Neural cell (in vitro differentiated cells): ENCODE results near the gene B4GALT2. TPM values are rescaled to one million over a fixed set of nuclear protein-coding genes. Genes with fewer than 3 reads are reported as not detected.

Experiments
- H2AFZ ChIP-seq: fragments of 200-600, 300-800 bp; sonication (generic), shearing (Covaris generic); 2 replicates; pipeline ENCODE4 v1.6.0; 2014; ENCODE audit warnings: low read depth, mild to moderate bottlenecking, antibody characterized with exemption, low read length, moderate library complexity
- H3F3A ChIP-seq: fragments of 200-600 bp; shearing (Covaris generic); 2 replicates; pipeline ENCODE4 v1.6.1; 2016; ENCODE audit warnings: mild to moderate bottlenecking, moderate library complexity, mixed read lengths, antibody characterized with exemption, low read length; ENCODE audit not compliant: insufficient read depth, poor library complexity, severe bottlenecking
- H3K27ac ChIP-seq: fragments of 200-600, 300-800 bp; sonication (generic), shearing (Covaris generic); 2 replicates; pipeline ENCODE4 v1.5.1; 2014; ENCODE audit warnings: mild to moderate bottlenecking, low read length, moderate library complexity
- H3K27me3 ChIP-seq: fragments of 300-800, 200-600 bp; sonication (generic), shearing (Covaris generic); 2 replicates; pipeline ENCODE4 v1.6.0; 2014; ENCODE audit warnings: mild to moderate bottlenecking, low read depth, low read length, moderate library complexity; ENCODE audit not compliant: insufficient read depth
- H3K36me3 ChIP-seq: fragments of 300-800, 200-600 bp; sonication (generic), shearing (Covaris generic); 2 replicates; pipeline ENCODE4 v1.5.1; 2014; ENCODE audit warnings: mild to moderate bottlenecking, antibody characterized with exemption, low read length, moderate library complexity; ENCODE audit not compliant: insufficient read depth
- H3K4me2 ChIP-seq: fragments of 300-800, 200-600 bp; sonication (generic), shearing (Covaris generic); 2 replicates; pipeline ENCODE4 v1.6.0; 2014; ENCODE audit warnings: mild to moderate bottlenecking, low read length
- H3K4me3 ChIP-seq: fragments of 300-800, 200-600 bp; sonication (generic), shearing (Covaris generic); 2 replicates; pipeline ENCODE4 v1.5.1; 2014; ENCODE audit warnings: mild to moderate bottlenecking, low read length, moderate library complexity
- H3K79me2 ChIP-seq: fragments of 200-600 bp; shearing (Covaris generic); replicated peaks from 2 replicates; pipeline ENCODE4 v1.6.0; 2014; ENCODE audit warnings: mild to moderate bottlenecking, low read length, moderate library complexity; ENCODE audit not compliant: insufficient read depth
- H3K9ac ChIP-seq: fragments of 300-800, 200-600 bp; sonication (generic), shearing (Covaris generic); 2 replicates; pipeline ENCODE4 v1.6.1; 2016; ENCODE audit warnings: mild to moderate bottlenecking, low read length, mixed read lengths
- H3K9me2 ChIP-seq: fragments of 200-600 bp; shearing (Covaris generic); 2 replicates; pipeline ENCODE4 v1.6.1; 2016; ENCODE audit warnings: mild to moderate bottlenecking, low read length, mixed read lengths; ENCODE audit not compliant: insufficient read depth
- H3K9me3 ChIP-seq: fragments of 200-600, 300-800 bp; sonication (generic), shearing (Covaris generic); 2 replicates; pipeline ENCODE4 v1.6.1; 2016; ENCODE audit warnings: mild to moderate bottlenecking, mixed run types, low read length, moderate library complexity, mixed read lengths
- H4K20me1 ChIP-seq: fragments of 200-600 bp; shearing (Covaris generic); 2 replicates; pipeline ENCODE4 v1.6.1; 2016; ENCODE audit warnings: mild to moderate bottlenecking, mixed run types; ENCODE audit not compliant: insufficient read depth
- CTCF ChIP-seq: fragments of 450-650 bp; IDR thresholded peaks from 2 replicates; pipeline ENCODE4 v1.5.1; 2014; ENCODE audit warnings: antibody characterized with exemption, mild to moderate bottlenecking, moderate library complexity; ENCODE audit not compliant: poor library complexity, severe bottlenecking
- EP300 ChIP-seq: fragments of 450-650 bp; conservative IDR thresholded peaks from 2 replicates; pipeline ENCODE4 v1.6.1; 2014; ENCODE audit warnings: antibody characterized with exemption, mild to moderate bottlenecking, moderate library complexity; ENCODE audit not compliant: poor library complexity, severe bottlenecking
- EZH2 ChIP-seq: fragments of 200-600, 300-800 bp; shearing (Covaris generic), sonication (generic); IDR thresholded peaks from 2 replicates; pipeline ENCODE4 v1.6.1; 2014; ENCODE audit warnings: antibody characterized with exemption, low read length, borderline replicate concordance, mild to moderate bottlenecking; ENCODE audit not compliant: insufficient read depth, poor library complexity, severe bottlenecking
- MXI1 ChIP-seq: fragments of 450-650 bp; conservative IDR thresholded peaks from 2 replicates; pipeline ENCODE4 v1.6.1; 2014; ENCODE audit warnings: antibody characterized with exemption, mild to moderate bottlenecking; ENCODE audit not compliant: poor library complexity, severe bottlenecking
- POLR2AphosphoS5 ChIP-seq: IDR thresholded peaks from 2 replicates; pipeline ENCODE4 v1.6.1; 2012
- RAD21 ChIP-seq: fragments of 450-650 bp; conservative IDR thresholded peaks from 2 replicates; pipeline ENCODE4 v1.6.1; 2014; ENCODE audit warnings: antibody characterized with exemption, mild to moderate bottlenecking, moderate library complexity
- REST ChIP-seq: IDR thresholded peaks from 2 replicates; pipeline ENCODE4 v1.6.1; 2012; ENCODE audit warnings: borderline replicate concordance
- SMC3 ChIP-seq: fragments of 450-650 bp; conservative IDR thresholded peaks from 2 replicates; pipeline ENCODE4 v1.6.1; 2014; ENCODE audit warnings: antibody characterized with exemption, mild to moderate bottlenecking, moderate library complexity; ENCODE audit not compliant: poor library complexity
- TAF1 ChIP-seq: IDR thresholded peaks from 2 replicates; pipeline ENCODE4 v1.6.1; 2012; ENCODE audit warnings: low read depth
- polyA plus RNA-seq: library from polyadenylated mRNA; depleted of rRNA; stranded (reverse); fragments of >200 nt; gene quantifications from 2 replicates; pipeline ENCODE4 v1.2.3, GENCODE V29; 2014

B4GALT2 gene
- polyA plus RNA-seq, 1 donor from 2014 or later = 129 TPM

GRCh38 chr1:43977376-43978263 is 1.4 kb upstream of the B4GALT2 start:
- Histone ChIP-seq H3K9me3 (no peaks in the 10 kb centered on the region), H3K4me2 (no peak overlapping the region), H3K9ac (peak overlapping the region; percentile 76), H3K36me3 (no peaks in the 10 kb centered on the region), H3K27ac (no peak overlapping the region), H3K9me2 (no peaks in the 10 kb centered on the region), H3K4me3 (peak overlapping the region; percentile 94), H3K79me2 (peaks cover 40% of the 10 kb centered on the region), H3K27me3 (no peaks in the 10 kb centered on the region), H2AFZ (no peak overlapping the region), H3F3A (no peaks in the 10 kb centered on the region), H4K20me1 (peaks cover 3% of the 10 kb centered on the region)
- TF ChIP-seq EZH2 = no peak

- Histone ChIP-seq H4K20me1 (peaks cover 3% of the 10 kb centered on the region), H3K9ac (peak overlapping the region; percentile 76), H3K4me2 (peak overlapping the region; percentile 82), H3K9me3 (no peaks in the 10 kb centered on the region), H3F3A (no peaks in the 10 kb centered on the region), H3K9me2 (no peaks in the 10 kb centered on the region), H3K27me3 (no peaks in the 10 kb centered on the region), H2AFZ (no peak overlapping the region), H3K27ac (no peak overlapping the region), H3K36me3 (no peaks in the 10 kb centered on the region), H3K79me2 (peaks cover 40% of the 10 kb centered on the region), H3K4me3 (peak overlapping the region; percentile 79)
- no peak for TF ChIP-seq POLR2AphosphoS5
- TF ChIP-seq SMC3 = no peak
- no peak for TF ChIP-seq RAD21
- TF ChIP-seq EZH2 = no peak
- no peak for TF ChIP-seq EP300
- TF ChIP-seq TAF1 = no peak
These were observed 803 bp upstream of the B4GALT2 start for GRCh38 chr1:43978264-43978550.

GRCh38 chr1:43979261-43979527 is 184 bp downstream of the B4GALT2 start:
- peak overlapping the region; percentile 77 for H3K9ac ChIP-seq
- peaks cover 3% of the 10 kb centered on the region for H4K20me1 ChIP-seq
- H3K9me3 ChIP-seq = no peaks in the 10 kb centered on the region
- H3K27me3 ChIP-seq = no peaks in the 10 kb centered on the region
- H3K79me2 ChIP-seq = peaks cover 40% of the 10 kb centered on the region
- TF ChIP-seq EP300 (no peak), POLR2AphosphoS5 (no peak), EZH2 (no peak), RAD21 (no peak), MXI1 (no peak), SMC3 (no peak), TAF1 (no peak), REST (no peak), CTCF (no peak)
- no peak overlapping the region for H3K4me2 ChIP-seq
- H3K27ac ChIP-seq = no peak overlapping the region
- H3K36me3 ChIP-seq = no peaks in the 10 kb centered on the region
- H3F3A ChIP-seq = no peaks in the 10 kb centered on the region
- no peaks in the 10 kb centered on the region for H3K9me2 ChIP-seq
- peak overlapping the region; percentile 91 for H3K4me3 ChIP-seq
- H2AFZ ChIP-seq = no peak overlapping the region
